Left lung (tissue), 10 donors: Measurements from ENCODE around the gene SATB2. TPM values are rescaled to one million over a fixed set of nuclear protein-coding genes. Genes with fewer than 3 reads are reported as not detected.

Experiments used
- ATAC-seq: fragments of 200-7000 bp; cut with Tn5 transposase; one replicate; pipeline ENCODE4 v1.9.1; 2020; ENCODE audit warnings: moderate library complexity
- DNase-seq, 4 donors: peaks; one replicate each; pipeline ENCODE4 v3.0.0-alpha.2; 2013 to 2020
- H3K27ac ChIP-seq, 2 donors: fragments of 200-600 bp; sonication (generic) in 1 of 2; one replicate each; pipeline versions ENCODE4 v1.5.0 to v1.8.0; 2020 to 2021
- H3K27me3 ChIP-seq, 2 donors: fragments of 200-600 bp; sonication (generic) in 1 of 2; one replicate each; pipeline versions ENCODE4 v1.5.0 to v1.8.0; 2020 to 2021
- H3K36me3 ChIP-seq, 2 donors: fragments of 200-600 bp; sonication (generic) in 1 of 2; one replicate each; pipeline versions ENCODE4 v1.5.0 to v1.8.0; 2020 to 2021
- H3K4me1 ChIP-seq, 2 donors: fragments of 200-600 bp; one replicate each; pipeline ENCODE4 v1.8.0; 2021
- H3K4me3 ChIP-seq, 2 donors: fragments of 200-600 bp; sonication (generic) in 1 of 2; one replicate each; pipeline versions ENCODE4 v1.5.0 to v1.8.0; 2020 to 2021; ENCODE audit warnings: mild to moderate bottlenecking in 1 of 2
- H3K9me3 ChIP-seq, 2 donors: fragments of 200-600 bp; sonication (generic) in 1 of 2; one replicate each; pipeline versions ENCODE4 v1.5.0 to v1.8.0; 2020 to 2021
- intact Hi-C, 2 donors: fragments of 100-400 bp; cut with DNase I; formaldehyde crosslinking; loops; one replicate each; pipeline versions ENCODE4 v1.11.2 to v1.14.2; 2022
- polyA plus RNA-seq, 6 donors: library from polyadenylated mRNA; unstranded; fragments of 120-200 nt; gene quantifications; one replicate each; pipeline ENCODE4 v1.2.1, GENCODE V29; 2013; ENCODE audit not compliant: insufficient read length in 6 of 6
- total RNA-seq, 2 donors: library from RNA; stranded (reverse); fragmentation: NEBNext Ultra II Directional; extraction: Animal tissue kit (Norgen Biotek cat#: 25700); gene quantifications; one replicate each; pipeline ENCODE4 v1.2.1, GENCODE V29; 2021
- TF ChIP-seq, protein P1 (sequence below), 2 donors: fragments of 200-600 bp; sonication (generic) in 1 of 2; IDR thresholded peaks; one replicate each; pipeline versions ENCODE4 v1.5.0 to v1.8.0; 2021; ENCODE audit warnings: antibody characterized with exemption in 2 of 2
- donor health status: DM: no; HTN: yes; CAD: no.
- donor health status: DM: no; HTN: no; CAD: no.

The SATB2 gene
- total and polyA plus RNA-seq, 8 donors, result 2.9 to 4.5 (median 3.8) TPM

DNA sequence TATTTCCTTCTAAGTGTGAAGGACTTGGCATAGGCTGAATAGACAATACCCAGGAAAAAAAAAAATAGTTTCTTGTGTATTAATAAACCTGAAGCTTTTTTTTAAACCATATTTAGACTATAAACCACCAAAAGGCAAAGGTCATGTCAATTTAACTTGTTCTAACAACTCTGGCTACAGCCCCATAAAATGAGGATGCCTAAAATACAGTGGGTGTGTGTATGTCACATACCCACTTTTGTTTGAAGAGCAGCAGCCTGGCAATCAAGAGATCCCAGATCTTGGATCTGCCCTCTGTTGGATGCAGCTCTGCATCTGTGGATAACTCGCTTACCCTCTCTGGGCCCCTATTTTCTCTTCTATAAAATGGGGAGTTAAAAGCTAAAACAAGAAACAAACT lies 65.4 kb downstream of the SATB2 start:
- Histone ChIP-seq H3K4me3 (no peak overlapping the region), H3K4me1 (no peaks in the 10 kb centered on the region), H3K9me3 (no peaks in the 10 kb centered on the region), H3K36me3 (no peaks in the 10 kb centered on the region), H3K27me3 (no peaks in the 10 kb centered on the region), H3K27ac (no peak overlapping the region)
- DNase-seq, result no peak
- ATAC-seq, result no peak
- TF ChIP-seq, protein P1, sequence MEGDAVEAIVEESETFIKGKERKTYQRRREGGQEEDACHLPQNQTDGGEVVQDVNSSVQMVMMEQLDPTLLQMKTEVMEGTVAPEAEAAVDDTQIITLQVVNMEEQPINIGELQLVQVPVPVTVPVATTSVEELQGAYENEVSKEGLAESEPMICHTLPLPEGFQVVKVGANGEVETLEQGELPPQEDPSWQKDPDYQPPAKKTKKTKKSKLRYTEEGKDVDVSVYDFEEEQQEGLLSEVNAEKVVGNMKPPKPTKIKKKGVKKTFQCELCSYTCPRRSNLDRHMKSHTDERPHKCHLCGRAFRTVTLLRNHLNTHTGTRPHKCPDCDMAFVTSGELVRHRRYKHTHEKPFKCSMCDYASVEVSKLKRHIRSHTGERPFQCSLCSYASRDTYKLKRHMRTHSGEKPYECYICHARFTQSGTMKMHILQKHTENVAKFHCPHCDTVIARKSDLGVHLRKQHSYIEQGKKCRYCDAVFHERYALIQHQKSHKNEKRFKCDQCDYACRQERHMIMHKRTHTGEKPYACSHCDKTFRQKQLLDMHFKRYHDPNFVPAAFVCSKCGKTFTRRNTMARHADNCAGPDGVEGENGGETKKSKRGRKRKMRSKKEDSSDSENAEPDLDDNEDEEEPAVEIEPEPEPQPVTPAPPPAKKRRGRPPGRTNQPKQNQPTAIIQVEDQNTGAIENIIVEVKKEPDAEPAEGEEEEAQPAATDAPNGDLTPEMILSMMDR (IDR thresholded peaks at IDR 0.05), result no peak
- intact Hi-C loops, result no loop called here

DNA sequence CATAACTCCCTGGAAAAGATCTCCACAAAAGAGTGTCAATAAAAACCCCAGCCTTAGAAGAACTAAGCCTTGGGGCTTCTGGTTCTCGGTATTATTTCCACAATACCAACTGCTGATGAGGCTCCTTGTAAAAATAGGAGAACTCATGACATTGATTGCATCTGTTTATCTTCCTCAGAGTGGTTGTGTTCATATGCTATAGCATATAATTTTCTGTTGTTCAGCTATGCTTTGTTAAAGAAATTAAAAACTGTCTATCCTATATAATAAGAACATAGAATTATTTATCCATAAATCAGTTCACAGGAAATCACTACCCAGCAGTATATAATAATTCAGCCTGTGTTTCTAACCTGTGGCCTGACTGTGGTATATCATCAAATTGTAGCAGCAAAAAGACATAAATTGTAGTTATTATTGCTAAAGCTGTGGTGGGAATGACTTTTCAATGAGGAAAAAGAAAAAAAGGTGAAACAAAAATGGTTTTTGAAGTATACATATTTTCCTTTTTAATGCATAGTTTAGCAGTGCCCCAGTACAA lies 68.9 kb downstream of the SATB2 start:
- H3K4me1 ChIP-seq, result no peaks in the 10 kb centered on the region
- ATAC-seq (no peak), DNase-seq (no peak)
- no peaks in the 10 kb centered on the region for H3K36me3 ChIP-seq
- TF ChIP-seq, protein P1 (IDR thresholded peaks at IDR 0.05), result no peak
- no peaks in the 10 kb centered on the region for H3K27me3 ChIP-seq
- H3K27ac ChIP-seq, result no peak overlapping the region
- intact Hi-C loops, result no loop called here
- no peak overlapping the region for H3K4me3 ChIP-seq
- H3K9me3 ChIP-seq, result no peaks in the 10 kb centered on the region

- Histone ChIP-seq H3K36me3 (no peaks in the 10 kb centered on the region), H3K27me3 (peaks cover 0 to 7% of the 10 kb centered on the region in 2 donors), H3K27ac (no peak overlapping the region), H3K4me3 (no peak overlapping the region), H3K4me1 (no peaks in the 10 kb centered on the region), H3K9me3 (no peaks in the 10 kb centered on the region)
- intact Hi-C loops, result no loop called here
- TF ChIP-seq, protein P1 (IDR thresholded peaks at IDR 0.05), result no peak
- ATAC-seq (no peak), DNase-seq (no peak)
Observed at GRCh38 chr2:199384043-199384442, 73.7 kb downstream of the SATB2 start.

DNA sequence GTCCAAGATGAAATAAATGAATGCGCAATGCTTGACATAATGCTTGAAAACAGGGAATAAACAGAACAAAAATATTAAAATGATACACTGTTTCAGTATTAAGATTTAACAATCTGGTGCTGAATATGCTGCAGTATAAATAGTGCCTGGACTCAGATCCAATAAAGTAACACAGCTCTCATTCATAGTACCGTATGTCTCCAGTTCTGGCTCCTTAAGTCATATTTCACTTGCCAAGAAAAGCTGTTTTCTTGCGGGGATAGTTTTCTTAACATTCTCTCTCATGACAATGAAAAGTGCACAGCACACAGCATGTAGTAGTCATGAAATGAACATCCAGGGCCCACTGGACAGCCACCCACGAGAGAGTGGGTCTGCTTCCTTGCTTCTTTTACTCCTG lies 74.7 kb downstream of the SATB2 start:
- intact Hi-C loops, result no loop called here
- TF ChIP-seq, protein P1 (IDR thresholded peaks at IDR 0.05), result no peak
- no peaks in the 10 kb centered on the region for H3K36me3 ChIP-seq
- no peak overlapping the region for H3K27ac ChIP-seq
- H3K4me1 ChIP-seq, result no peaks in the 10 kb centered on the region
- H3K4me3 ChIP-seq, result no peak overlapping the region
- no peak for DNase-seq
- H3K9me3 ChIP-seq, result no peaks in the 10 kb centered on the region
- no peak for ATAC-seq
- H3K27me3 ChIP-seq, result peaks cover 0 to 7% of the 10 kb centered on the region in 2 donors

DNA sequence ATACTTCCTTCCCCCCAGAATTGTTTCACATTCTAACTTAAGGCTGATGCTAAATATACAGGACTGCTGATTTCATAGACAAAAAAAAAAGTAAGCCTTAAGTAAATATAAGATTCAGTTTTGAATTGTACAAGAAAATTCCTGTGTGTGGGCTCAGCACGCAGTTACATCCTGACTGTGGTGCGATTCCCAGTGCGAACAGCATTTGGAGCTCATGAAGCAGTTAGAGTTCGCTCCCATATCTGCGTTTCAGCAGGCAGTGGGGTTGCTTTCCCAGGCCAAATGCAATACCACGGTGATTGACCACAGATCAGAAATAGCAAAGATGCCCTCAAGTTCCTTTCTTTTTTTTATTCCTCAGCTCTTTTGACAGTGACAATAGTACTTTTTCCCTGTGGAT lies 75.6 kb downstream of the SATB2 start:
- no peak for ATAC-seq
- H3K36me3 ChIP-seq, result no peaks in the 10 kb centered on the region
- intact Hi-C loops, result no loop called here
- peaks cover 0 to 7% of the 10 kb centered on the region in 2 donors for H3K27me3 ChIP-seq
- no peak overlapping the region for H3K4me3 ChIP-seq
- TF ChIP-seq, protein P1 (IDR thresholded peaks at IDR 0.05), result no peak
- DNase-seq, result no peak
- no peaks in the 10 kb centered on the region for H3K4me1 ChIP-seq
- no peaks in the 10 kb centered on the region for H3K9me3 ChIP-seq
- H3K27ac ChIP-seq, result no peak overlapping the region
